SH-SY5Y (cell line): Measurements from ENCODE around the gene BOK.

ENCODE experiments used
- GATA2 ChIP-seq: IDR thresholded peaks from 2 replicates; pipeline ENCODE4 v1.6.1; 2011; ENCODE audit warnings: mild to moderate bottlenecking, low read depth, low read length
- GATA3 ChIP-seq: IDR thresholded peaks from 2 replicates; pipeline ENCODE4 v1.6.1; 2011; ENCODE audit warnings: low read depth, mild to moderate bottlenecking, low read length, moderate library complexity

Gene BOK, protein sequence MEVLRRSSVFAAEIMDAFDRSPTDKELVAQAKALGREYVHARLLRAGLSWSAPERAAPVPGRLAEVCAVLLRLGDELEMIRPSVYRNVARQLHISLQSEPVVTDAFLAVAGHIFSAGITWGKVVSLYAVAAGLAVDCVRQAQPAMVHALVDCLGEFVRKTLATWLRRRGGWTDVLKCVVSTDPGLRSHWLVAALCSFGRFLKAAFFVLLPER

DNA sequence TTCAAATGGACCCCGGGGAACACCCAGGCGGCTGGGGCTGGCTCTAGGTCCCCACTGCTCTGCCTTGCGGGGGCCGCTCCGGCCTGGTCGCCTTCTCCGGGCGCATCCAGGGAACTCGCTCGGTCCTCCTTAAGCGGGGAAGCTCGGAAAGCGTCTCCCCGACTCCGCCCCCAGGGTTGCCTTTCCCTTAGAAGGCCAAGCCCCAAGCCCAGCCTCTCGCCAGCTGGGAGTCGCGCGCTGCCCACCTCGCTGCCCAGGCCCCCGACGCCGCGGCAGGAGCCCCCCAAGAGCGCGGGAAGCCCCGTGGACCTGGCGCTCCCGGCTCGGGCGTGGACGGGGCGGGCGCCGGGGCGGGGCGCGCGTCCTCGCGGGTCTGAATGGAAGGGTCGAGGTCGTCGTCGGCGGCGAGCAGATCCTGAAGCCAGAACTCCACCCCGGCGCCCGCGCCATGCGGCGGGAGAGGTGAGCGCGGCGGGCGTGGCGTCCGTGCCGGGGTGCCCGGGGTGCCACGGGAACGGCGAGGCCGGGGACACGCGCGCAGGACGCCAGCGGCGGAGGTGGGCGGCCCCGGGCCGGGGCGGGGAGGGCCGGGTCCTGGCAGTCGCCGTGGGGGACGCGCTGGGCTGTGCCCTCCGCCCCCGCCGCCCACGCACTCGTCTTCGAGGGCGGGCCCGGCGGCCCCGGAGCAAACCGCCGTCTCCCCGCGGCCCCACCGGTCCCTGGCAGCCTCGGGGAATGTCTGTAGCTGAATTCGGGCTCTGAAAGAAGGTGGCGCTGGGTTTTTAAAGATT lies at the start of gene BOK:
BOK (plus strand) TSS at position 214 of the 791 bp plus-strand sequence. CDS start 739 bp downstream, outside the sequence.
- TF ChIP-seq GATA2 (no peak), GATA3 (no peak)

DNA sequence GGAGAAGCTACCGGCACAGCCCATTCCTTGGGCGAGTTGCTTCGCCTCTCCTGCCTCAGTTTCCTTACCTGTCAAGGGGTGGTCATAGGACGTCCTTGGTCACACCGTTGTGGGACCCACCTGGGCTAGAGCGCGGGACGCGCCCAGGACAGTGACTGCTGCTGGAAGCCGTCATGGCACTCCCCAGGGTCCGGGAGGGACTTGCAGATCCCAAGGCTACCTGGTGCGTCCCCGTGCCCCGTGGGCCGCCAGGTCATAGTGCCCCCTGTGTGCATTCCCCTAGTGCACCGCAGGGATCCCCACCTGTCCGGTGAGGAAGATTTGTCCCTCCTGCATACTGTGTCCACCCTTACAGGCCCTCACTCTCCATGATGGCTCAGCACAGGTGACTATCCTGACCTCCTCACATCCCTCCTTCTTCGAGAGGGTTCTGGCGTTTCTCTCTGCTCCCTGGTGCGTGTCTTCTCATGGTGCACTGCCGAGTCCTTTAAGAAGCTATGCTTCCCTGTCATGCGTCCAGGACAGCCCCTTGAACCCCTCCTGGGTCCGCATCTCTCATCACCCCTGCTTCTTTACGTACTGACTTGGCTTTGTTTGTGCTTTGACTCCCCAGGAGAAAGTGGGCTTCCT lies 49.3 kb upstream of the BOK start:
- TF ChIP-seq GATA2, result no peak

DNA sequence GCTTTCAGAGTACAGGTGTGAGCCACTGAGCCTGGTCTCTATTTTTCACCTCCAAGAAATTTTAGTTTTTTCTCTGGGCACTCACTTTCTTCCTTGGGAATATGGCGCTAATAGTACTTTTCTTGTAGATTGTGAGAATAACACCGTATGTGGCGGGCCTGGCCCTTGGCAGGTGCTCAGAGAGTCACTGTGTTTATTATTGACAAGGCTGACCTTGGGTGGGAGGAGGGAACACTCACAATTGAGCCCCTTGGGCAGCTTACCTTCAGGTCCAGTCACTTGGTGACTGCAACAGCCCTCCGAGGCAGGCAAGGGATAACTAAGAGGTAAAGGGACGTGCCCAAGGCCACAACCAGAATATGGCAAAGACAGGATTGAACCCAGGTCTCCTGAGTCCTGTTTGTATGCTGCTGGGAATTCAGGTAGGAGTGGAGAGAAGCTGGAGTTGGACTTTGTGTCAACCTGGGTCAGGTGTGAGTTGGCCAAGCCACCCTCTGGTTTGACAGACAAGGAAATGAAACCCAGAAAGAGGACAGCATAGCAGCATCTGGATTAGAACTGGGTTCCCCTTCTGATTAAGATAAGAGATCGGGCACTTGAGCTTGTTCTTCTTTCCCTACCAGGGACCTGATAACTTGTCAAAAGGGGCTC lies 47.3 kb upstream of the BOK start:
- TF ChIP-seq GATA3 (no peak), GATA2 (no peak)

DNA sequence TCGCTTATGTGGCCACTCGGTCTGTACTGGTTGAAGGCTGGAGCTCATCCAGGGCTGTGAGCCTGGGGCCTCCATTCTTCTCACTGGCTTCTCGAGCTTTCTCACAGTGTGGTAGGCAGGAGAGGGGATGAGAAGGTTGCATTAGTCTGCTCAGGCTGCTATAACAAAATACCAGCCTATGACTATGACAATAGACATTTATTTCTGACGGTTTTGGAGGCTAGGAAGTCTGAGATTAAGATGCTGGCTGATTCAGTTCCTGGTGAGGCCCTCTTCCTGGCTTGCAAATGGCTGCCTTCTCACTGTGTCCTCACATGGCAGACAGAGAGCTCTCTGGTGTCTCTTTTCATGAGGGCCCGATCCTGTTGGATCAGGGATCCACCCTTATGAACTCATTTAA lies 44.0 kb upstream of the BOK start:
- TF ChIP-seq GATA3, result no peak

DNA sequence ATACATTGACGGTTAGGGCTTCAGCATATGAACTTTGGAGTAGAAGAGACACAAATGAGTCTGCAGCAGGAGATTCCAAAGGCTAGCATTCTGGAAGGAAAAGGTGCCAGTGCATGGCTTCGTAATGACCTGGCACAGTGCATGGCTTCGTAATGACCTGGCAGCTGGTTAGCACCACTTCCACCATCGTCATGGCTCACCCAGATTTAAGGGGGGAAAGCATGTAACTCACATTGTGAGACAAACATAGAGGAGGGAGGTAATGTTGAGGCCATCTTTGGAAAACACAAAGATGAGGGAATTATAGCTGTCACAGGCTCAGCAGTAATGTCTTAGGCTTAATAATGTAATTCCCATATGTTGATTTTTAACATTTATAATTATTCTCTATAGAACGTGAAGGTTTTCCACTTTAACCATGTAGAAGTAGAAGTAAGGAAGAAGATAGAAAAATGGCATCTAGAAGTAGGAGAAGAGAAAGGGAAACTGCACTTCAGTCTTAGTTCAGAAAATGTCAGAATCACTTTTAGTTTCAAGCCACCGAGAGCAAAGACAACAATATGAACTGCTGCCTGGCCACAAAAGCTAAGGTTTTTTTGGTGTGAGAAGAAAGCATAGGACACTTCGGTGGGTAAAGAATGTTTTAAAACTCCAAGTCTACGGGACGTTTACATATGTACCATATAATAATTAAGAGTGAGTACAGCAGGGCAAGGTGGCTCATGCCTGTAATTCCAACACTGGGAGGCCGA lies 43.4 kb upstream of the BOK start:
- TF ChIP-seq GATA2 (no peak), GATA3 (no peak)

DNA sequence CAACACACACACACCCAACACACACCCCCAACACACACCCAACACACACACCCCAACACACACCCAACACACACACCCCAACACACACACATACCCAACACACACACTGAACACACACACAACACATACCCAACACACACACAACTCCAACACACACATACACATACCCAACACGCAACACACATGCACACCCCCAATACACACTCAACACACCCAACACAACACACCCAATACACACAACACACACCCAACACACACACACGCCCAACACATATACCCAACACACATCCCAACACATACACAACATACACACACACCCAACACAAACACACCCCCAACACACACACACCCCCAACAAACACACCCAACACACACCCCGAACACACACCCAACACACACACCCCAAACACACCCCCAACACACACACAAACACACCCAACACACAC lies 42.0 kb upstream of the BOK start:
- TF ChIP-seq GATA3 (no peak), GATA2 (no peak)

DNA sequence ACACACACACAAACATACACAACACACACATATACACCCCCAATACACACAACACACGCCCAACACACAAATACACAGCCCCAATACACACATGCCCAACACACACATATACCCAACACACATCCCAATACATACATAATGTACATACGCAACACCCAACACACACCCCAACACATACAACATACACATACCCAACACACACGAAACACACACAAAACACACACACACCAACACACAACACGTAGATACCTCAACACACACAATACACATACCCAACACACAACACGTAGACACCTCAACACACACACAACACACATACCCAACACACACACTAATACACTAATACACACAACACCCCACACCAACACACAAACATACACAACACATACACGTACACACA lies 41.2 kb upstream of the BOK start:
- TF ChIP-seq GATA2 (no peak), GATA3 (no peak)

DNA sequence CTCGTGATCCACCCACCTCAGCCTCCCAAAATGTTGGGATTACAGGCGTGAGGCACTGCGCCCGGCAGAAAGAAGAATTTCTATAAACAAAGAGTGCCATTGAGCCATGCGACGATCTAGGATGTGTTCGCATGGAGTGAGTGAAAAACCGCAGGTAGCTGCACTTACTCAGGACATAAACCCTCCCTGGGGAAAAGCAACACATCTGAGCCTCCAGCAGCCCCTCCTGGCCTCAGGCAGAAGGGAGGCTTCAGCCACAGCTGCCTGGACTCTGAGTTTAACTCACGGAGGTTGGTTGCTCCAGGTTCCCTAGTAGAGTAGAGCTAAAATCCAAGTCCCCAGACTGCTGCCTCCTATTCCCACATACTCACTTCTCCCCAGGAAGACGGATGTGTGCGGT lies 38.9 kb upstream of the BOK start:
- TF ChIP-seq GATA3, result no peak
- no peak for TF ChIP-seq GATA2

DNA sequence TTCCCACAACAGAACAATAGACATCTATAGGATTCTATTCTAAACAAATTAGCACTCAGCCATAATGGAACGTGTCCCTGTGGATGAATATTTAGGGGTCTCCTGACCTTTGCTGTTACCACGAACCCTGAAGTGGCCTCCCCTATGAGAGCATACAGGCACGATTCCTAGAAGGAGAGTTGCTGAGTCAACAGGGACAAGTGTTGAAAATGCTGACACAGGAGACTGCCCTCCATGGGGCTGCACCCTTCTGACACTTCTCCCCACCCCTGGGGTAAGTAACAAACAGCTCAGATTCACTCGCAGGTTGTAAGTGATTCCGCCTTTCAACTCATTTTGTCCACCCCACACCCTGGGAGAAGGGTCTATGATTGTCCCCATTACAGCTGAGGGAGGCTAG lies 36.1 kb upstream of the BOK start:
- TF ChIP-seq GATA3 (no peak), GATA2 (no peak)

DNA sequence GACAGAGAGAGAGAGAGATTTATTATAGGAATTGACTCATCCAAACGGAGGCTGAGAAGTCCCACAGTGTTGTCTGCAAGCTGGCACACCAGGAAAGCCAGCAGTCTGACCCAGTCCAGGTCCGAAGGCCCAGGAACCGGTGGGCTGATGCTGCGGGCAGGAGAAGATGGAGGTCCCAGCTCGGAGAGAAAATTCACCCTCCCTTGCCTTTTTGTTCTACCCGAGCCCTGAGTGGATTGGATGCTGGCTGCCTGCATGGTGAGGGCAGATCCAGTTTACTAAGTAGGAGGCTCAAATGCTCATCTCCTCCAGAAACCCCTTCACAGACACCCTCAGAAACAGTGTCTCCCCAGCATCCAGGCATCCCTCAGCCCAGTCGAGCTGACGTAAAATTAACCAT lies 28.0 kb upstream of the BOK start:
- TF ChIP-seq GATA2, result no peak
- no peak for TF ChIP-seq GATA3

DNA sequence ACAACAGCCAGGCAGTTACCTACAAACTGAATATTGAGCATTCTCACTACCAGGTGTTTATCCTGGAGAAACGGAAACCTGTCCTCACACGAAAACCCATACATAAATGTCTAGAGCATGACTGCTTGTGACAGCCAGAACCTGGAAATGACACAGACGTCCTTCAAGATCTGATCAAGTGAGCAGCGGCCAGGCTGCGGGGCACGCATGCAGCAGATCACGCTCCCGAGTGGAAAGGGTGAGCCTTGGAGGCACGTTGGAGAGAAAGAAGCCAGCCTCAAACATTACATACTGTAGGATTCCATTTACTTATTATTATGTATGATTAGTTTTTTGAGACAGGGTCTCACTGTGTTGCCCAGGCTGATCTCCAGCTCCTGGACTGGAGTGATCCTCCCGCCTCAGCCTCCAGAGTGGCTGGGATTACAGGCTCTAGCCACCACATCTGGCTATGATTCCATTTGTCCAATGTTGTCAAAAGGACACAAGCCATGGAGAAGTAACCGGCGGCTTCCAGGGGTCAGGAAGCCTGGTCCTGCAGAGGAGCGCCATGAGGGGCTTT lies 27.3 kb upstream of the BOK start:
- TF ChIP-seq GATA3 (no peak), GATA2 (no peak)

DNA sequence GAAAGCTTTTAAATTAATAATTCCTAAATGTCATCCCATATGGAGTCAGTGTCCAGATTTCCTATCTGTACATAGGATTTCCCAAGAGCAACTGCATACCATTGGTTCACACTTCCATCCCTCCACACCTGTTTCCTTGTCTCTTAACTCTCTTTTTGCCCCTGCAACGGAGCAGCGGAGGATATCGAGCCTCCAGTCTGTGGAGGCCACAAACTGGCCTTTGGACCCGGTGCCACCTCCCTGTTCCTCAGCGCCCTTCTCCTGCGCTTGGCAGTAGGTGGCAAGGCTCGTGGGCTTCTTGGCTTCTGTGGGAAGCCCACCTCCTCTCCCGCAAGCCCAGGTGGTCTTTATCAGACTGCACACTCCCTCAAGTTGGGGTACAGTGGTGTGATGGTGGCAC lies 26.4 kb upstream of the BOK start:
- TF ChIP-seq GATA3 (no peak), GATA2 (no peak)

DNA sequence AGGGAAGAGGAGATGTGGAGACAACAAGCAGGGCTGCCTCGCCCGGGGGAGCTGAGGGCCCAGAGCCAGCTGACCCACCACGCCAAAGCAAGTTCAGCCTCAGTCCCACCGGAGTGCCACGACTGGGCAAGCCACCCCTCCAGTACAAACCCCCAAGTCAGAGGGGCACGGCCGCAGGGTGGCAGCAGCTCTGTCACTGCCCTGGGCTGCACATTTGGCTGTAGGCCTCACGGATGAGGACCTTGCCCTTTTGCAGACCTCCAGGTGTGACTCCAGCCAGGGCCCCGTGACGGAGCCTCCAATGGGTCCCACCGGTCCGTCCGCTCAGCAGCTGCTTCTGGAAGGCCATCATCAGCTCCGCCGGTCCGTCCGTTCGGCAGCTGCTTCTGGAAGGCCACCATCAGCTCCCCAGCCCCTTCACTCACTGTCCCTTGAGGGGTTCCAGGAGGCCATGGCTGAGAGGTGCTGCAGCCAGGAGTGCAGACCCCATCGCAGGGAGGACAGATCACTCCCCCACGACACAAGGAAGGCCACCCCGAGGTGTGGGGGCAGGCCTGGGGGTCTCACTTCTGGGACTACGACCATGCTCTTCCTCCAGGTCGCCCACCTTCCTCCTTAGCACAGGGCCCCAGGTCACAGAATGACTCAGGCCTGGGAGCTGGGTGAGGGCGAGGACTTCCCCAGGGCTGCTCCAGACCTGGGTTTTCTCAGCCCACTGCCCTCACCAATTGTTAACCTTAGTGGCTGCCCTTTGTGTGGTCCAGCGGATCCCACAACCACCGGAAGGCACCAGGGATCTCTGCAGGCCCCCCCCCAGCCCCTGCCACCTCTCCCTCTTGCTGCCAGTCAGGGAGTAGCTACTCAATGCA lies 25.6 kb upstream of the BOK start:
- no peak for TF ChIP-seq GATA2
- no peak for TF ChIP-seq GATA3
